Smooth muscle cell (in vitro differentiated cells): ENCODE measurements around the gene TKT. TPM values are rescaled to one million over a fixed set of nuclear protein-coding genes. Genes with fewer than 3 reads are reported as not detected.
"Not testable (repeated sequence)": the region's sequence is repeated elsewhere in the genome, so short reads cannot be mapped to it uniquely, and the experiment has no call there.

Experiments used
- DNase-seq: peaks from one replicate; lab custom pipeline; 2025; ENCODE audit not compliant: unreplicated experiment; lab: John Stamatoyannopoulos, UW
- H2AFZ ChIP-seq: fragments of 200-600 bp; sonication (generic); 2 replicates; pipeline ENCODE4 v1.6.0; 2016; ENCODE audit warnings: antibody characterized with exemption, low read depth, mild to moderate bottlenecking
- H3F3A ChIP-seq: fragments of 200-600 bp; sonication (generic); 2 replicates; pipeline ENCODE4 v1.6.0; 2017; ENCODE audit warnings: antibody characterized with exemption, low read depth
- H3K27ac ChIP-seq: fragments of 200-600 bp; sonication (generic); 2 replicates; pipeline ENCODE4 v1.5.1; 2016; ENCODE audit warnings: low read depth, mild to moderate bottlenecking
- H3K27me3 ChIP-seq: fragments of 200-600 bp; sonication (generic); 2 replicates; pipeline ENCODE4 v1.6.1; 2016; ENCODE audit warnings: low read depth, mild to moderate bottlenecking
- H3K36me3 ChIP-seq: fragments of 200-600 bp; sonication (generic); 2 replicates; pipeline ENCODE4 v1.5.1; 2016; ENCODE audit warnings: low read depth
- H3K4me1 ChIP-seq: fragments of 200-600 bp; sonication (generic); 2 replicates; pipeline ENCODE4 v1.5.1; 2016; ENCODE audit warnings: low read depth
- H3K4me2 ChIP-seq: fragments of 200-600 bp; sonication (generic); 2 replicates; pipeline ENCODE4 v1.6.0; 2016; ENCODE audit warnings: mild to moderate bottlenecking
- H3K4me3 ChIP-seq: fragments of 200-600 bp; sonication (generic); 2 replicates; pipeline ENCODE4 v1.5.1; 2016; ENCODE audit warnings: mild to moderate bottlenecking
- H3K79me2 ChIP-seq: fragments of 200-600 bp; sonication (generic); 2 replicates; pipeline ENCODE4 v1.6.0; 2016; ENCODE audit warnings: low read depth, mild to moderate bottlenecking
- H3K9ac ChIP-seq: fragments of 200-600 bp; sonication (generic); 2 replicates; pipeline ENCODE4 v1.6.0; 2016; ENCODE audit warnings: low read depth
- H3K9me3 ChIP-seq: fragments of 200-600 bp; sonication (generic); replicated peaks from 2 replicates; pipeline ENCODE4 v1.5.1; 2016; ENCODE audit warnings: low read depth
- H4K20me1 ChIP-seq: fragments of 200-600 bp; sonication (generic); 2 replicates; pipeline ENCODE4 v1.6.0; 2016; ENCODE audit warnings: low read depth
- WGBS: methylation state at CpG from one replicate; pipeline ENCODE4 v1.1.7; 2016; ENCODE audit warnings: low lambda C conversion rate; 5-methylcytosine and 5-hydroxymethylcytosine counted together
- polyA plus RNA-seq: library from polyadenylated mRNA; unstranded; fragments of >200 nt; fragmentation: Nextera tagmentation; extraction: Ambion mirVana; gene quantifications from 2 replicates; pipeline ENCODE4 v1.2.1, GENCODE V29; 2016
- total RNA-seq: library from RNA; depleted of rRNA; stranded (reverse); fragments of >200 nt; gene quantifications from 2 replicates; pipeline ENCODE4 v1.2.3, GENCODE V29; 2014
- TF ChIP-seq, protein P1 (sequence below): fragments of 200-600 bp; sonication (generic); IDR thresholded peaks from 2 replicates; pipeline ENCODE4 v1.5.1; 2017; ENCODE audit warnings: borderline replicate concordance, mild to moderate bottlenecking, antibody characterized with exemption; ENCODE audit not compliant: insufficient read depth, poor library complexity, severe bottlenecking

TKT gene
- total and polyA plus RNA-seq, 2 experiments from 2014 or later, result 124 to 138 TPM

DNA sequence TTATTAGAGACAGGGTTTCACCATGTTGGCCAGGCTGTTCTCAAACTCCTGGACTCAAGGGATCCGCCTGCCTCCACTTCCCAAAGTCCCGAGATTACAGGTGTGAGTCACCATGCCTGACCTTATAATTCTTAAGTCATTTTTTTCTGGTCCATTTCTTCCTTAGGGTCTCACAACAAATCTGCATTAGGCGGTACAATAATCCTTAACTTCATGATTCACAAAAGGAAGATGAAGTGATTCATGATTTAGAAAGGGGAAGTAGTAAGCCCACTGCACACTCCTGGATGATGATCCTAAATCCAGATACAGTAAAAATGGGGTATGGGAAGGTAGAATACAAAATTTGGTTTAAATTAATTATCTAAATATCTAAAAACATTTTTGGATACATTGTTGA is 45.0 kb upstream of the TKT start:
- Histone ChIP-seq H3K36me3 (peaks cover 14% of the 10 kb centered on the region), H2AFZ (no peak overlapping the region), H3F3A (peaks cover 6% of the 10 kb centered on the region), H3K9me3 (no peaks in the 10 kb centered on the region), H3K4me2 (no peak overlapping the region), H3K79me2 (no peaks in the 10 kb centered on the region), H3K4me1 (no peaks in the 10 kb centered on the region), H3K27ac (no peak overlapping the region), H3K27me3 (no peaks in the 10 kb centered on the region), H3K9ac (no peak overlapping the region), H3K4me3 (no peak overlapping the region), H4K20me1 (peaks cover 26% of the 10 kb centered on the region)
- TF ChIP-seq, protein P1, sequence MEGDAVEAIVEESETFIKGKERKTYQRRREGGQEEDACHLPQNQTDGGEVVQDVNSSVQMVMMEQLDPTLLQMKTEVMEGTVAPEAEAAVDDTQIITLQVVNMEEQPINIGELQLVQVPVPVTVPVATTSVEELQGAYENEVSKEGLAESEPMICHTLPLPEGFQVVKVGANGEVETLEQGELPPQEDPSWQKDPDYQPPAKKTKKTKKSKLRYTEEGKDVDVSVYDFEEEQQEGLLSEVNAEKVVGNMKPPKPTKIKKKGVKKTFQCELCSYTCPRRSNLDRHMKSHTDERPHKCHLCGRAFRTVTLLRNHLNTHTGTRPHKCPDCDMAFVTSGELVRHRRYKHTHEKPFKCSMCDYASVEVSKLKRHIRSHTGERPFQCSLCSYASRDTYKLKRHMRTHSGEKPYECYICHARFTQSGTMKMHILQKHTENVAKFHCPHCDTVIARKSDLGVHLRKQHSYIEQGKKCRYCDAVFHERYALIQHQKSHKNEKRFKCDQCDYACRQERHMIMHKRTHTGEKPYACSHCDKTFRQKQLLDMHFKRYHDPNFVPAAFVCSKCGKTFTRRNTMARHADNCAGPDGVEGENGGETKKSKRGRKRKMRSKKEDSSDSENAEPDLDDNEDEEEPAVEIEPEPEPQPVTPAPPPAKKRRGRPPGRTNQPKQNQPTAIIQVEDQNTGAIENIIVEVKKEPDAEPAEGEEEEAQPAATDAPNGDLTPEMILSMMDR, result no peak
- DNase-seq, result no peak
- 91% methylated on average over 3 of the region's 3 CpGs for WGBS

DNA sequence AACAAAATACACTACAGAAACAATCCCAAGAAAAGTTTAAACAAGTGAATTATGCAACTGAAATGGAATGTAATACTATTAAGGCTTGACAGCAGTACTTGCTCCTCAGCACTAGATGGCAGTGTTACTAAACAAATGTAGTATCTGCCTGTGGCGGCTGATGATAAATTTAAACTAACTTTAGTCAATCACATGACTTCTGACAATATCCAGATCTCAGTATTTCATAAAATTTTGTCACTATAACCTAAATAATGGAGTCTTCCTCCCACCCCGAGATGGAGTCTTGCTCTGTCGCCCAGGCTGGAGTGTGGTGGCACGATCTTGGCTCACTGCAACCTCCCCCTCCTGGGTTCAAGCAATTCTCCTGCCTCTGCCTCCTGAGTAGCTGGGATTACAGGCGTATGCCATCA is 43.8 kb upstream of the TKT start:
- H3K4me2 ChIP-seq, H3K79me2 ChIP-seq, H3K27me3 ChIP-seq, H3K36me3 ChIP-seq, H3K4me1 ChIP-seq, H2AFZ ChIP-seq, H3K4me3 ChIP-seq, H3K9me3 ChIP-seq, H3F3A ChIP-seq, DNase-seq, H3K9ac ChIP-seq, H3K27ac ChIP-seq: not testable (repeated sequence)
- H4K20me1 ChIP-seq, result peaks cover 22% of the 10 kb centered on the region
- TF ChIP-seq, protein P1, result peak; percentile 90
- WGBS, result 51% methylated on average over 5 of the region's 5 CpGs

DNA sequence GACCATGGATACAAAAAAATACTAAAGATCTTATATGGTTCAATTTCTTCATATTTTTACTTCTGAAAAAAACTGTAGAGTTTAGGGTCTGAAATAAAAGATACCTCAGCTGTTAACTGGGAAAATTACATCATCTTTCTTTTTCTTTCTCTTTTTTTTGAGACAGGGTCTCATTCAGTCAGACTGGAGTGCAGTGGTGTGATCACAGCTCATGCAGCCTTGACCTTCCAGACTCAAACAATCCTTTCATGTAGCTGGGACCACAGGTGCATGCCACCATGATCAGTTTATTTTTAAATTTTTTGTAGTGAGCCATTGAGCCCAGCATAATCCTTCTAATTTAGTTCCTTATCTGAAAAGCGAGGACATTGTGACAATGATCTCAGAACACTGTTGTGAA is 39.6 kb upstream of the TKT start:
- H3K36me3 ChIP-seq, result peaks cover 5% of the 10 kb centered on the region
- no peak overlapping the region for H3K27ac ChIP-seq
- H2AFZ ChIP-seq, result no peak overlapping the region
- no peaks in the 10 kb centered on the region for H3F3A ChIP-seq
- H3K9me3 ChIP-seq, result no peaks in the 10 kb centered on the region
- TF ChIP-seq, protein P1, result no peak
- 85% methylated on average over 1 of the region's 1 CpG for WGBS
- no peaks in the 10 kb centered on the region for H3K79me2 ChIP-seq
- no peak for DNase-seq
- H3K9ac ChIP-seq, result no peak overlapping the region
- H3K4me1 ChIP-seq, result no peaks in the 10 kb centered on the region
- H4K20me1 ChIP-seq, result peaks cover 22% of the 10 kb centered on the region
- H3K4me2 ChIP-seq, result no peak overlapping the region
- H3K27me3 ChIP-seq, result no peaks in the 10 kb centered on the region
- H3K4me3 ChIP-seq, result no peak overlapping the region

DNA sequence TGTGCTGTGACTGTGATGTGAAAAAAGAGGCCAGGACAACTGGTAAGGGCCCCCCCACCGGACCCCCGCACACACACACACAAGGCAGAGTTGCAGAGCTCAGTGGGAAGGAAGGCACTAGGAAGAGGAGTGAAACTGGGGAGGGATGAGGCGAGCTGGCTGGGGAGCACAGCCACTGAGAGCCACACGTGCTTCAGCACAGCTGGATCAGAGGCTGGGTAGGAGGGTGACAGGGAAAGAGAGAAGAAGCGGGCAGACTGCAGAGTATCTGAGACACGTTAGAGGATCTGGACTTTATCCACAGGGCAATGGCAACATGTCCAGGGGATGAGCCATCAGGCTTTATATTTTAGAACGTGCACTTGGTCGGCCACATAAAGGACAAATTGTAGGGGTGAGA is 38.0 kb upstream of the TKT start:
- no peak overlapping the region for H3K4me2 ChIP-seq
- H3K27ac ChIP-seq, result no peak overlapping the region
- no peaks in the 10 kb centered on the region for H3K9me3 ChIP-seq
- peaks cover 9% of the 10 kb centered on the region for H4K20me1 ChIP-seq
- no peak overlapping the region for H3K4me3 ChIP-seq
- peaks cover 4% of the 10 kb centered on the region for H3K36me3 ChIP-seq
- DNase-seq, result no peak
- H3K9ac ChIP-seq, result no peak overlapping the region
- H3K27me3 ChIP-seq, result no peaks in the 10 kb centered on the region
- TF ChIP-seq, protein P1, result no peak
- 69% methylated on average over 8 of the region's 8 CpGs for WGBS
- H3K79me2 ChIP-seq, result no peaks in the 10 kb centered on the region
- no peak overlapping the region for H2AFZ ChIP-seq
- H3F3A ChIP-seq, result no peaks in the 10 kb centered on the region
- H3K4me1 ChIP-seq, result no peaks in the 10 kb centered on the region
